Calu3 (cell line): ENCODE data around the gene NUDCD3. TPM values are rescaled to one million over a fixed set of nuclear protein-coding genes. Genes with fewer than 3 reads are reported as not detected.

ENCODE experiments used
- BruUV-seq: library from RNA; stranded (reverse); fragments of 400-500 nt; replicated peaks from 2 replicates; lab custom pipeline; 2021; lab: Mats Ljungman, UMichigan
- CTCF ChIA-PET: fragments of 300-600 bp; sonication (Branson Sonifier 250); formaldehyde crosslinking; loops from one replicate; lab custom pipeline; 2022; ENCODE audit warnings: antibody characterized with exemption; lab: Charles Lee
- DNase-seq: peaks from one replicate; pipeline ENCODE4 v3.0.0; 2022
- H3K27ac Mint-ChIP-seq: one replicate; pipeline ENCODE4 v1.8.0; 2022; ENCODE audit warnings: mixed read lengths; ENCODE audit not compliant: unreplicated experiment
- H3K27me3 Mint-ChIP-seq: one replicate; pipeline ENCODE4 v1.8.0; 2022; ENCODE audit warnings: mixed read lengths; ENCODE audit not compliant: unreplicated experiment
- H3K36me3 Mint-ChIP-seq: one replicate; pipeline ENCODE4 v1.8.0; 2022; ENCODE audit warnings: mild to moderate bottlenecking, moderate library complexity, mixed read lengths; ENCODE audit not compliant: insufficient read depth, unreplicated experiment
- H3K4me1 Mint-ChIP-seq: one replicate; pipeline ENCODE4 v1.8.0; 2022; ENCODE audit warnings: mild to moderate bottlenecking, low read depth, mixed read lengths; ENCODE audit not compliant: unreplicated experiment
- H3K4me3 Mint-ChIP-seq: one replicate; pipeline ENCODE4 v1.8.0; 2022; ENCODE audit warnings: mild to moderate bottlenecking, low read depth, moderate library complexity, mixed read lengths; ENCODE audit not compliant: unreplicated experiment
- H3K9me3 Mint-ChIP-seq: one replicate; pipeline ENCODE4 v1.8.0; 2022; ENCODE audit warnings: low read depth, mixed read lengths; ENCODE audit not compliant: unreplicated experiment
- CTCF ChIP-seq: fragments of 200-600 bp; IDR thresholded peaks from one replicate; pipeline ENCODE4 v1.8.0; 2022; ENCODE audit warnings: antibody characterized with exemption; ENCODE audit not compliant: unreplicated experiment
- intact Hi-C: fragments of 100-400 bp; cut with micrococcal nuclease; formaldehyde crosslinking; loops from one replicate; pipeline ENCODE4 v1.10.0; 2022; ENCODE audit not compliant: unreplicated experiment
- total RNA-seq: library from RNA; stranded (reverse); gene quantifications from 2 replicates; pipeline ENCODE4 v1.2.3, GENCODE V29; 2022

The NUDCD3 gene
- total RNA-seq, 1 experiment from 2014 or later: 176 TPM

GRCh38 chr7:44403775-44404174 lies 86.7 kb downstream of the NUDCD3 start:
- CTCF ChIA-PET: interaction anchor here (0.7 to 2.1 kb wide), 2 partner anchors 12 to 163 kb away, joined by 3 to 4 read pairs; no protein-coding TSS in a partner anchor
- H3K4me1 Mint-ChIP-seq: no peaks in the 10 kb centered on the region
- no peak for DNase-seq
- peaks cover 4% of the 10 kb centered on the region for H3K36me3 Mint-ChIP-seq
- H3K27me3 Mint-ChIP-seq: no peaks in the 10 kb centered on the region
- BruUV-seq: no TSS peak
- intact Hi-C loops: no loop called here
- no peaks in the 10 kb centered on the region for H3K9me3 Mint-ChIP-seq
- no peak overlapping the region for H3K4me3 Mint-ChIP-seq
- TF ChIP-seq CTCF: no peak
- no peak overlapping the region for H3K27ac Mint-ChIP-seq

- TF ChIP-seq CTCF: no peak
- no peak for DNase-seq
- Mint-ChIP-seq H3K4me3 (no peak overlapping the region), H3K4me1 (no peaks in the 10 kb centered on the region), H3K36me3 (peaks cover 9% of the 10 kb centered on the region), H3K27ac (no peak overlapping the region), H3K27me3 (no peaks in the 10 kb centered on the region), H3K9me3 (no peaks in the 10 kb centered on the region)
- no TSS peak for BruUV-seq
- intact Hi-C loops: no loop called here
- CTCF ChIA-PET: interaction anchor here (2.1 kb wide), 1 partner anchor 13 kb away, joined by 4 read pairs; no protein-coding TSS in a partner anchor
Observed at GRCh38 chr7:44403176-44403759, 87.2 kb downstream of the NUDCD3 start.

- Mint-ChIP-seq H3K36me3 (peaks cover 15% of the 10 kb centered on the region), H3K4me1 (no peaks in the 10 kb centered on the region), H3K9me3 (no peaks in the 10 kb centered on the region), H3K4me3 (no peak overlapping the region), H3K27ac (no peak overlapping the region), H3K27me3 (no peaks in the 10 kb centered on the region)
- no peak for TF ChIP-seq CTCF
- CTCF ChIA-PET: interaction anchor here (2.1 kb wide), 1 partner anchor 14 kb away, joined by 4 read pairs; no protein-coding TSS in a partner anchor
- intact Hi-C loops: no loop called here
- no peak for DNase-seq
- BruUV-seq: no TSS peak
Observed at GRCh38 chr7:44402401-44403060, 87.9 kb downstream of the NUDCD3 start.

- Mint-ChIP-seq H3K4me1 (no peaks in the 10 kb centered on the region), H3K36me3 (peaks cover 15% of the 10 kb centered on the region), H3K4me3 (no peak overlapping the region), H3K27me3 (no peaks in the 10 kb centered on the region), H3K9me3 (no peaks in the 10 kb centered on the region), H3K27ac (no peak overlapping the region)
- BruUV-seq: no TSS peak
- TF ChIP-seq CTCF: no peak
- intact Hi-C loops: no loop called here
- DNase-seq: no peak
- CTCF ChIA-PET: interaction anchor here (0.6 to 1.3 kb wide), 2 partner anchors 16 to 17 kb away, joined by 3 read pairs; no protein-coding TSS in a partner anchor
Observed at GRCh38 chr7:44401692-44402091, 88.8 kb downstream of the NUDCD3 start.
